UCSD-AML1 (cell line): Measurements from ENCODE around the gene NDST1.

Source experiments
- DNase-seq: peaks from one replicate; lab custom pipeline; 2025; ENCODE audit not compliant: unreplicated experiment; lab: John Stamatoyannopoulos, UW

The NDST1 gene

GRCh38 chr5:150540615-150541396, 32.9 kb downstream of the NDST1 start:
- DNase-seq = no peak

GRCh38 chr5:150541397-150541675, 33.4 kb downstream of the NDST1 start:
- no peak for DNase-seq

GRCh38 chr5:150541895-150542294, 34.0 kb downstream of the NDST1 start:
- DNase-seq = no peak

GRCh38 chr5:150542933-150543445, 35.1 kb downstream of the NDST1 start:
- DNase-seq = no peak

GRCh38 chr5:150544611-150545219, 36.8 kb downstream of the NDST1 start:
- peak; percentile 71 for DNase-seq

- DNase-seq = no peak
Observed at GRCh38 chr5:150545246-150545645, 37.3 kb downstream of the NDST1 start.

- no peak for DNase-seq
Observed at GRCh38 chr5:150548123-150548522, 40.2 kb downstream of the NDST1 start.

GRCh38 chr5:150549735-150550134, 41.8 kb downstream of the NDST1 start:
- DNase-seq = no peak

- no peak for DNase-seq
Observed at GRCh38 chr5:150550286-150550685, 42.4 kb downstream of the NDST1 start.

GRCh38 chr5:150551066-150551465, 43.1 kb downstream of the NDST1 start:
- DNase-seq = no peak

- no peak for DNase-seq
Observed at GRCh38 chr5:150553402-150553801, 45.5 kb downstream of the NDST1 start.

GRCh38 chr5:150553911-150554310, 46.0 kb downstream of the NDST1 start:
- no peak for DNase-seq

- DNase-seq = no peak
Observed at GRCh38 chr5:150554857-150555256, 46.9 kb downstream of the NDST1 start.

- no peak for DNase-seq
Observed at GRCh38 chr5:150556106-150556505, 48.2 kb downstream of the NDST1 start.

- DNase-seq = no peak
Observed at GRCh38 chr5:150556859-150557508, 49.1 kb downstream of the NDST1 start.

- DNase-seq = no peak
Observed at GRCh38 chr5:150557509-150557872, 49.6 kb downstream of the NDST1 start.

- no peak for DNase-seq
Observed at GRCh38 chr5:150558088-150558621, 50.2 kb downstream of the NDST1 start.

GRCh38 chr5:150559088-150559487, 51.2 kb downstream of the NDST1 start:
- DNase-seq = no peak

GRCh38 chr5:150559701-150560100, 51.8 kb downstream of the NDST1 start:
- no peak for DNase-seq

- peak; percentile 41 for DNase-seq
Observed at GRCh38 chr5:150560401-150561191, 52.7 kb downstream of the NDST1 start.

GRCh38 chr5:150561192-150561512, 53.2 kb downstream of the NDST1 start:
- DNase-seq = no peak
